Measurements from ENCODE around the gene ERFE. TPM values are rescaled to one million over a fixed set of nuclear protein-coding genes. Genes with fewer than 3 reads are reported as not detected.

ERFE gene
- total and polyA plus RNA-seq, 2 experiments from 2014 or later = 0.41 to 0.86 TPM

DNA sequence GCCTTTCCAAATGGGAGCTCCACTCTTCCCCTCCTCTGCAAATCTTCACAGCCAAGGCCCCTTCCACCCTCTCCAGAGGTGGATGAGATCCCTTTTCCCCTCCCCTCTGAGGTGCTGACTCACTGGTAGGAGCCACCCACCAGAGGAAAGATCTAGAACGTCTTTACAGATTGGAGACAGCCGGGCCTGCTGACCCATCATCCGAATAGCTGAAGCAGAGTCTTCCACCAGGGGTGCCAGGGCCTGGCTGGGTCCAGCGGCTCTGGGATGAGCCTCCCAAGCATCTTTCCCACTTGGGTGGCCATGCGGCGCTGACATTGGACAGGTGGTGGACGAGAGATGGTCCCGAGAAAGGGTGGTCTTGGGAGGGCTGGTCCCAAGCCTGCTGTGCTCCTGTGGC lies 9.0 kb downstream of the ERFE start:
- no peak overlapping the region for H2AFZ ChIP-seq
- peaks cover 40% of the 10 kb centered on the region for H3K4me1 ChIP-seq (ENCODE audit: insufficient read depth)
- peaks cover 10% of the 10 kb centered on the region; the same call in 1 of the 2 replicates for H3K79me2 ChIP-seq (ENCODE audit: insufficient read depth)
- H3F3A ChIP-seq (ENCODE audit: insufficient read depth) = peaks cover 41% of the 10 kb centered on the region
- H3K9me3 ChIP-seq (ENCODE audit: low read depth) = no peaks in the 10 kb centered on the region
- DNase-seq = peak; percentile 53
- TF ChIP-seq EZH2 (IDR thresholded peaks at IDR 0.05; ENCODE audit: insufficient read depth, poor library complexity, severe bottlenecking) (no peak), EZH2phosphoT487 (IDR thresholded peaks at IDR 0.05; ENCODE audit: insufficient read depth, low read depth) (no peak)
- in situ Hi-C loops (cut with MboI) = no loop called here
- no peaks in the 10 kb centered on the region for H3K27me3 ChIP-seq (replicated peaks; ENCODE audit: insufficient read depth)
- 83 to 84% methylated on average over 8 of the region's 8 CpGs for WGBS, 2 experiments (ENCODE audit: low coverage in 1 of 2, low lambda C conversion rate in 2 of 2, missing lambda C conversion rate in 2 of 2)
- H3K4me2 ChIP-seq (ENCODE audit: unreplicated experiment) = peak overlapping the region; percentile 83
- no peak overlapping the region for H3K4me3 ChIP-seq
- no peak overlapping the region for H3K9ac ChIP-seq
- peaks cover 4% of the 10 kb centered on the region; the same call in 1 of the 2 replicates for H3K36me3 ChIP-seq (ENCODE audit: low read depth)
- peak overlapping the region; percentile 96; the same call in 1 of the 2 replicates for H3K27ac ChIP-seq
- H4K20me1 ChIP-seq (ENCODE audit: insufficient read depth) = no peaks in the 10 kb centered on the region
- no peaks in the 10 kb centered on the region for H3K9me2 ChIP-seq (ENCODE audit: insufficient read depth)

DNA sequence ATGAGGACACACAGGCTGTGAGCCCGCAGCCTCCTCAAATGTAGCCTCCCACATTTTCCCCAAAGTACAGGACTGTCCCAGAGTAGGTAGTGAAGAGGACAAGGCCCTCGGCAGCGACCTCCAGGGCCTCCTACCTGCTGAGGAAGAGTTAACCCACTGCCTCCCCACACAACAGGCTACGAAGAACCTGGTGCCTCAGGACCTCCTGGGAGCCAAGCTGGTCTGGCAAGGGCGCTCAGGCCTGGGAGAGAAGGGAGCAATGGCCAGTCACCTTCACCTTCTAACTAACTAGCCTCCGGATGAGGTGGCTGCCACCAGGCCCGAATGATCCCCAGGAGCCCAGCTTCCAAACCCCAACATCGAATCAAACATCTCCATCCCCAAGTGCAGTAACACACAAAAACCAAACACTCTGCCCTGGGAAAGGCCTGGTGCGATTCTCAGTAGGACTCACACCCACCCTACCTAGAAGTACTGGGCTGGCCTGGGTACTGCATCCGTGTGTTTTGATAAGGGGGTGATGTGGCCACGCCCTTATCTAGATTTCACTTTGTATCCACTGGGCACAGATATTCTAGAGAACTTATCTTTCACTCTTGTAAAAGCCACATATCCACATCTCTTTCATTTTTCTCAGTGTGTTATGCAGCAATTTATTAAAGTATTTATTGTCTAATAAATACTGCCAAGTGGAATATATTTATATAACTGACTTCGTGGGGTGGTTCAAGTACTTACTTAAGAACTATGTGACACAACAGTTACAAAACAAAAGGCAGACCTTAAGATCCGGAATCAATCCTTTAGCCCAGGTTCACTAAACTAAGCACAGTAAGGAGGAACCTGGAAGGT lies 9.7 kb downstream of the ERFE start:
- Histone ChIP-seq H3K4me2 (ENCODE audit: unreplicated experiment) (peak overlapping the region; percentile 83), H3K4me1 (ENCODE audit: insufficient read depth) (peaks cover 40% of the 10 kb centered on the region), H3K9me2 (ENCODE audit: insufficient read depth) (no peaks in the 10 kb centered on the region), H3F3A (ENCODE audit: insufficient read depth) (peaks cover 47% of the 10 kb centered on the region), H3K79me2 (ENCODE audit: insufficient read depth) (peaks cover 10% of the 10 kb centered on the region; the same call in 1 of the 2 replicates), H3K36me3 (ENCODE audit: low read depth) (peaks cover 4% of the 10 kb centered on the region; the same call in 1 of the 2 replicates), H2AFZ (no peak overlapping the region), H3K4me3 (peak overlapping the region; percentile 62), H3K27me3 (replicated peaks; ENCODE audit: insufficient read depth) (no peaks in the 10 kb centered on the region), H4K20me1 (ENCODE audit: insufficient read depth) (no peaks in the 10 kb centered on the region), H3K27ac (peak overlapping the region; percentile 96), H3K9me3 (ENCODE audit: low read depth) (no peaks in the 10 kb centered on the region), H3K9ac (peak overlapping the region; percentile 80)
- WGBS, 2 experiments (ENCODE audit: low coverage in 1 of 2, low lambda C conversion rate in 2 of 2, missing lambda C conversion rate in 2 of 2) = 93% methylated on average over 13 of the region's 13 CpGs
- no peak for DNase-seq
- no peak for TF ChIP-seq EZH2 (IDR thresholded peaks at IDR 0.05; ENCODE audit: insufficient read depth, poor library complexity, severe bottlenecking)
- TF ChIP-seq EZH2phosphoT487 (IDR thresholded peaks at IDR 0.05; ENCODE audit: insufficient read depth, low read depth) = no peak
- in situ Hi-C loops (cut with MboI) = no loop called here

DNA sequence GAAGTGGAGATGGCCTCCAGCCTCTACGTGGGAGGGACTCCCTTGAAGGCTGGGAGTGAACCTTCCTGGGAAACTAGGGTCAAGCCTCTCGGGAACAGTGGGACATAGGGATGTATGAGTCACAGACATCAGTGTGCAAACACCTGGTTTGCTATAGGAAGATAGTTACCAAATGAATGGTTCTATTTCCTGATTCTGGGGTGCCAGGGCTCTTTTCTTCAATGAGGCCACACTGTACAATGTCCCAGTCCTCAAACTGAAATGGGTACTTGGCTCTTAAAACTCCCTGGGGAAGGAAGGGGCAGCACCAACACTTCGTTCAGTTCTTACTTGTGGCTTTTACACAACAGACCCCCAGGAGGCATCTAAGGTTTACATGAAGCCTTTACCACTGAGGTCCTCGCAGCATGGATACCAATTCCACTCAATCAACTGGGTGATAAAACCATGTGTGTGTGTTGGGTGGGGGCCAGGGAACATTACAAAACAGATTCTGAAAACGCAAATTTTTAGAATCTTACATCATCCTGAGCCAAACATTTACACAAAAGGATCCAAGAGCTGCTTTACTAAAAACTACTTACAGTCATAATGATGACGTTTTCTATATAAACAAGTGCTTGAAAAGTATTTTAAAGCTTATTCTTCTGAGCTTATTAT lies 10.4 kb downstream of the ERFE start:
- H3K79me2 ChIP-seq (ENCODE audit: insufficient read depth) = peaks cover 10% of the 10 kb centered on the region; the same call in 1 of the 2 replicates
- no peaks in the 10 kb centered on the region for H3K9me3 ChIP-seq (ENCODE audit: low read depth)
- no peak for TF ChIP-seq EZH2 (IDR thresholded peaks at IDR 0.05; ENCODE audit: insufficient read depth, poor library complexity, severe bottlenecking)
- no peak for TF ChIP-seq EZH2phosphoT487 (IDR thresholded peaks at IDR 0.05; ENCODE audit: insufficient read depth, low read depth)
- H3K4me2 ChIP-seq (ENCODE audit: unreplicated experiment) = peak overlapping the region; percentile 83
- DNase-seq = peak; percentile 93
- H3K9ac ChIP-seq = peak overlapping the region; percentile 80
- H3K9me2 ChIP-seq (ENCODE audit: insufficient read depth) = no peaks in the 10 kb centered on the region
- 27 to 29% methylated on average over 6 of the region's 6 CpGs for WGBS, 2 experiments (ENCODE audit: low coverage in 1 of 2, low lambda C conversion rate in 2 of 2, missing lambda C conversion rate in 2 of 2)
- peaks cover 40% of the 10 kb centered on the region for H3K4me1 ChIP-seq (ENCODE audit: insufficient read depth)
- H3K27ac ChIP-seq = peak overlapping the region; percentile 96
- H4K20me1 ChIP-seq (ENCODE audit: insufficient read depth) = no peaks in the 10 kb centered on the region
- no peak overlapping the region for H2AFZ ChIP-seq
- H3F3A ChIP-seq (ENCODE audit: insufficient read depth) = peaks cover 55% of the 10 kb centered on the region
- peak overlapping the region; percentile 62 for H3K4me3 ChIP-seq
- H3K36me3 ChIP-seq (ENCODE audit: low read depth) = peaks cover 9% of the 10 kb centered on the region
- H3K27me3 ChIP-seq (replicated peaks; ENCODE audit: insufficient read depth) = no peaks in the 10 kb centered on the region
- in situ Hi-C loops (cut with MboI) = no loop called here

DNA sequence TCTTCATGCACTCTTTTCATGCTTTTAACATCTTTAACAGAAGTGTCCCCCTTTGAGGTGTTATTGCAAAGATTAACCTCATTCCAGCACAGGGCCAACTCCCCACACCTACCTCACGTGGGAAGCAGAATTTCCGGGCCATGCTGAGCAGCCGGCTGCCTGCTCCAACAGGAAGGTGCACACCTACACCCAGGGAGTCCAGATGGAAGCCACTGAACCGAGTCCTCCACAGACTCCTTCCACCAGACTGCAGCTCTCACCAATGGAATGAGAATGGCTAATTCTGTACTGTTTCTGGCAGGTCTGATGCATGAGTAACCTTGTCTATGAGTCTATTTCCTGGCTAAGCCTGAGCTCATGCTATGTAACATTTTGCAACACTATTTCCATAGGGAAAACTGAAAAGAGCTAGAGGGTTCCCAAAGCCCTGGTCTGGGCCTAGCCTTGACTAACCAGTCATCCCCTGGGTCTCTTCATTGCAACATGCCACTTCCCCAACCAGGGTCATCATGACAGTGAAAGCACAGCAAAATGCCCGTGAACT lies 11.0 kb downstream of the ERFE start:
- Histone ChIP-seq H4K20me1 (ENCODE audit: insufficient read depth) (no peaks in the 10 kb centered on the region), H3F3A (ENCODE audit: insufficient read depth) (peaks cover 61% of the 10 kb centered on the region), H2AFZ (no peak overlapping the region), H3K4me1 (ENCODE audit: insufficient read depth) (peaks cover 40% of the 10 kb centered on the region), H3K27ac (peak overlapping the region; percentile 96), H3K9me3 (ENCODE audit: low read depth) (no peaks in the 10 kb centered on the region), H3K36me3 (ENCODE audit: low read depth) (peaks cover 9% of the 10 kb centered on the region), H3K79me2 (ENCODE audit: insufficient read depth) (peaks cover 10% of the 10 kb centered on the region; the same call in 1 of the 2 replicates), H3K4me2 (ENCODE audit: unreplicated experiment) (peak overlapping the region; percentile 83), H3K4me3 (peak overlapping the region; percentile 62), H3K27me3 (replicated peaks; ENCODE audit: insufficient read depth) (no peaks in the 10 kb centered on the region), H3K9me2 (ENCODE audit: insufficient read depth) (no peaks in the 10 kb centered on the region), H3K9ac (peak overlapping the region; percentile 80)
- in situ Hi-C loops (cut with MboI) = no loop called here
- WGBS, 2 experiments (ENCODE audit: low coverage in 1 of 2, low lambda C conversion rate in 2 of 2, missing lambda C conversion rate in 2 of 2) = 0 to 3% methylated on average over 5 of the region's 5 CpGs
- no peak for TF ChIP-seq EZH2 (IDR thresholded peaks at IDR 0.05; ENCODE audit: insufficient read depth, poor library complexity, severe bottlenecking)
- no peak for TF ChIP-seq EZH2phosphoT487 (IDR thresholded peaks at IDR 0.05; ENCODE audit: insufficient read depth, low read depth)
- DNase-seq = peak; percentile 98
